GM19395 (cell line): ENCODE measurements around the gene CRISPLD2.
"Not testable (repeated sequence)": the region's sequence is repeated elsewhere in the genome, so short reads cannot be mapped to it uniquely, and the experiment has no call there.

Experiments used
- ATAC-seq: cut with Tn5 transposase; IDR thresholded peaks from one replicate; pipeline ENCODE4 v1.9.1; 2021; ENCODE audit warnings: mild to moderate bottlenecking, moderate library complexity; ENCODE audit not compliant: unreplicated experiment

CRISPLD2 gene

DNA sequence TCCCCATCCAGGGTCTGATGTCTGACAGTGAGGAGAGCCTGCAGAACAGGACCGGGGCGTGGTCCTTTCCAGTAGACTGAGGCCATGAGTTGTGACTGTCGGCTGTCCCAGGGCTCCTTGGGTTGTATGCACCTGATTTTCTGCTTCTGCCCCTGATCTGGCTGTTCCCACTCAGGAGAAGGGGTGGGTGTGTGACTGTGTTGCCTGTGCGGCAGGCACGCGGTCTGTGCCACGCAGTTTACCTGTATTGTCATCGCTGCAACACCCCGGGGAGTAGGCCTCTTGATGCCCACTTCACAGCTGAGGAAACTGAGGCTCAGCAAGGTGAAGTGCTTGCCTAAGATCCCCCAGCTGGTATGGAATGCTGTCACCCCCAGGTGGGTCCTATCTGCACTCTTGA lies 1.4 kb downstream of the CRISPLD2 start:
- ATAC-seq = no peak

DNA sequence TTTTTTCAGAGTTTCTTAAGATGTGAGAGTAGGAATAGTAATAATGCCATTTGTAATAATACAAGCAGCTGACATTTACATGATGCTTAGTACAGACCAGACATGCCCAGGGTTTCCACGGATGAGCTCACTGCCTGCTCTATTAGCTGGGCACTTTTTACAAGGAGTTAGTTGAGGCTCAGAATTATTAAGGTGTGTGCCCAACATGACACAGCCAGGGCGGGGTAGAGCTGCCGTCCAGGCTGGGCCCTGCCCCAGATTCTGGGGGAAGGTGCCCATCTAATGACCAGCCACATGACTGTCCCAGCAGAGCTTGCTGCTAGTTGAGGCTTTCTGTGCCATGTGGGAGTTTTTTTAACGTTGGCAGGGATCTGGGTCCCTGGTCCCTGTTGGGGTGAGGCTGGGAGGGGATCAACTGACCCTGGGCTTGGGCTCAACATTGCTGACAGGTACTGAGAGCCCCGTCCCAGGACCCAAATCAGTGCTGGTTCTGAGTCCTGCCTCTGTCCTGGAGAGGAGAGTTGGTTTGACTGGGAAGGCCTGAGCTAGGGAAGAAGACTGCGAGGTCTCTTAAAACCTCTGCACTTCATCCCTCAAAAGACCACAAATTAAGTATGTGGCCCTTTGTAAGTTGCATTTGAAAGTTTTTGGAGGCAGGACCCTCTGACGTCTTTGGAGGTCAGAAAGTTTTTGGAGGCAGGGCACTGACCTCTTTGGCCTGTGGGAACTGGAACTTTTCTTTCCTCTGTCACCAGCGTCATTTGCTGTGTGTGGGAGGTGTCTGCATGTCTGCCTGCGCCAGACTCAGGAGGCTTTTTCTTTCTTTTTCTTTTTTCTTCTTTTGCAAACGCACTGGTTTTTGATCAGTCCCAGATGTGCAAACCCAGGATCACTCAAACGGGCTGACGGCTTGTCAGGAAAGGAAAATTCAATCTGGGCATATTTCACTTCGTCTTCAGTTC lies 2.2 kb downstream of the CRISPLD2 start:
- ATAC-seq = no peak

- ATAC-seq = no peak
These were observed 3.2 kb downstream of the CRISPLD2 start for GRCh38 chr16:84822990-84823389.

DNA sequence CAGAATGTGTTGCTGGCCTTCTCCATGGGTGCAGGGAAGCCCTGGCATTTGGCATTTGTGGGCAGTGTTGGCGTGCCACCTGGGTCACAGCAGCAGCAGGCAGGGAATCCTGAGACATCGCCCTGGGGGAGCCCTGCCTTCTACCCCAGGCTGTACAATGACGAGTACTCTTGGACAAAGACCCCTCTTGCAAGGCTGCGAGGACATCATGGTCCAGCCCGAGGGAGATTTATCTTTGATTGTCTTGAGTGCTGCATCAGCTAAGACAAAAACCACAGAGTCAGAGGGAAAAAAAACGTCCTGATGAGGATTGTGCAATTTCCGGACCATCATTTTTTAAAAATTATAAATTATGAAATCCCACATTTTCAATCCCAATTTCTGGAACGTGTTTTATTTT lies 3.7 kb downstream of the CRISPLD2 start:
- no peak for ATAC-seq

- no peak for ATAC-seq
These were observed 4.1 kb downstream of the CRISPLD2 start for GRCh38 chr16:84823926-84824325.

DNA sequence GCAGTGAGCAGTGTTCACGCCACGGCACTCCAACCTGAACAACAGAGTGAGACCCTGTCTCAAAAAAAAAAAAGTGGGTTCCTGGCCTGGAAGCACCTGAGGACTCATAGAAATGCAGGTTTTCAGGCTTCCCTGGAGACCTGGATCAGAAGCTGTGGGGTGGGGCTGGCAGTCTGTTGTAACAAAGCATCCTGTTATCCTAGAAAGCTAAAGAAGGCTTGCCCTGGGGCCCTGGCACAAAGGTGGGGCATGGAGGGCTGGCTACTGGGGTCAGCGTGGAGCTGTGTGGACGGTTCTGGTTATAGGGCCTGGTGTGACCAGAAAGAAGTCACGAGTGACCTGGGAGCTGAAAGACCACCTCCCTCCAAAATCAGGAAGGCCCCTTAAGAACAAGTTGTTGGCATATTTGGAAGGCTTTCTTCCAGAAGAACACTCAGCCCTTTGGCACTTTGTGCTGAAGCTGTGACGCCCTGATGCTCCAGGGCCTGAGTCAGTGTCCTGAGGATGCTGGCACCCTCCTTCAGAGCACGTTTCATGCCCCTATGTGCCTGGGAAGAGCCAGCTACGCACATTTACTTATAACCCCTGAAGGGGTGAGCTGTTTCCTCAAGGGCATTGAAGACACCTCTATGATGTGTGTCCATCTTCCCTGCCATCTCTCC lies 6.2 kb downstream of the CRISPLD2 start:
- ATAC-seq = no peak

GRCh38 chr16:84826558-84826941 lies 6.8 kb downstream of the CRISPLD2 start:
- ATAC-seq = no peak

DNA sequence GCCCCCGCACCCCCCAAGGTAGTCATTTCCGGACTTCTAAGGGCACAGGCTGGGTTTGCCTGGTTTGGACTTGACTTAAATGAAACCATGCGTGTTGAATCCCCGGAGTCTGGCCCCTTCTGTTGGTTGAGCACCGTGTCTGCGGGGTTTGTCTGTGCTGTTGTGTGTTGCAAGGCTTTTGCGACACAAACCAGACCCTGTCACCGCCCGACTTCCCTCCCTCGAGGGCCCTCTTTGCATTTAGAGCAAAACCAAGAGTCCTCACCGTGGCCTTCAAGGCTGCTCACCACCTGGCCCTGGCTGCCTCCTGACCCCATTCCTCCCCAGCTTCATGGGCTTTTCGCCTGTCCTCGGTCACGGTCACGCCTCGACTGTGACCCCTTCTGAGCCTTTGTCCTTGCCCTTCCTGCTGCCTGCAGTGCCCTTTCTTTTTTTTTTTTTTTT lies 7.4 kb downstream of the CRISPLD2 start:
- ATAC-seq = no peak

GRCh38 chr16:84827897-84828296 lies 8.1 kb downstream of the CRISPLD2 start:
- no peak for ATAC-seq

DNA sequence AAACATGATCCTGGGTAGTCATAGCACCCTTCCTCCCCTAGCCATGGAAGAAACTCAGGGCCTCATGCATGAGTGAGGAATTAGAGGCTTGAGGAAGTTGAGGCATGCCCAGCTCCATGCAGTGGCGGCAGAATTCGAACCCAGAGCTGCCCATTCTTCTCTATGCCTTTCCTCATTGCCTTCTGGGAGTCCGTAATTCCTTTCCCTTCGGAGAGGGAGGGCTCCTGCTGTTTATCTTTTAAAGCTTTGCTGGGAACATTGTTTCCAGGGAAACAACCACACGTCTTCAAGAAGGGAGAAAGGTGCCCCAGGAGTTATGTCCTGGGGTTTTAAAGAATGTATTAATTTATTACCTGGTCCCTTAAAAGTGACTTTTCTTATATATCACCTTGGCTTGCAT lies 8.5 kb downstream of the CRISPLD2 start:
- ATAC-seq = no peak

DNA sequence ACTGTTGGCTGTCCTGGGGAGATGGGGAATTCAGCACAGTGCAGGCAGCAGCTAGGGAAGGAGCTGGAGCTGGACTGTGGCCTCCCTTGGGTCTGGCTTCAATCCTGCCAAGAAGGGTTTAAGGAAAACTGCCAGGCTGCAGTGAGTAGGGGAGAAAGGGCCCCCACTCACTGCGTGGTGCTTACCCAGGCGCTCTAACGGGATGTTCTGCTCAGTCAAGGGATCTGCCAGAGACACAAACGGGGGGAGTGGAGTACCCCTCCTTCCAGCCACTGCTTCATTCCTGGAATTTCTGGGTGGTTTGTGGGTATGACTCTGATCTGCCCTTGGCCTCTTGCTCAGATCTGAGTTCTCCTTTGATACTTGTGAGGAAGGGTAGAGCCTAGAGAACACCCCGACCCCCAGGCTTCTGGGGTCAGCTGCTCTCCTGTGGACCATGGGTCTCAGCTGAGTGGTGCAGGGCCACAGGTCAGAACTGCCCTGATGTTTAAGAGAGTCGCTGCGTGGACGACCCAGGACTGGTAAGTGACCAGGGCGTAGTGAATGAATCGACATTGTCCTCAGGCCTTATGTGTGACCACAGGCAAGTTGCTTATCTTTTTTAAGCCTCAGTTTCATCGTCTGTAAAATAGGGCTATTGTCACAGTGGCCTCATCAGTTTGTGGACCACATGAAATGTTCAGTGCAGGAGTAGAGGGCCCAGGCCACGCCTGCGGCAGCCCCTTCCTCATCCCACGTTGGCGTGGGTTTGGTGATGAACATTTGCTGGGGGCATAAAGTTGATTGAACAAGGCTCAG lies 9.6 kb downstream of the CRISPLD2 start:
- ATAC-seq = no peak

- no peak for ATAC-seq
These were observed 11.1 kb downstream of the CRISPLD2 start for GRCh38 chr16:84830765-84831384.

DNA sequence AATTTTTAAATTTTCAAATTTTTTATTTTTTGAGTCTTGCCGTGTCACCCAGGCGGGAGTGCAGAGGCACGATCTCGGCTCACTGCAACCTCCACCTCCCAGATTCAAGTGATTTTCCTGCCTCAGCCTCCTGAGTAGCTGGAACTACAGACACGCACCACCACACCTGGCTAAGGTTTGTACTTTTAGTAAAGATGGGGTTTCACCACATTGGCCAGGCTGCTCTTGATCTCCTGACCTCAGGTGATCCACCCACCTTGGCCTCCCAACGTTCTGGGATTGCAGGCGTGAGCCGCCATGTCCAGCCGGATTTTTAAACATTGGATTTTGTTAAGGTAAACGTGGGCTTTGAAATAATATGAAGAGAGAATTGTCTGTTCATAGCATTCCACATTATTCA lies 11.9 kb downstream of the CRISPLD2 start:
- ATAC-seq = not testable (repeated sequence)

DNA sequence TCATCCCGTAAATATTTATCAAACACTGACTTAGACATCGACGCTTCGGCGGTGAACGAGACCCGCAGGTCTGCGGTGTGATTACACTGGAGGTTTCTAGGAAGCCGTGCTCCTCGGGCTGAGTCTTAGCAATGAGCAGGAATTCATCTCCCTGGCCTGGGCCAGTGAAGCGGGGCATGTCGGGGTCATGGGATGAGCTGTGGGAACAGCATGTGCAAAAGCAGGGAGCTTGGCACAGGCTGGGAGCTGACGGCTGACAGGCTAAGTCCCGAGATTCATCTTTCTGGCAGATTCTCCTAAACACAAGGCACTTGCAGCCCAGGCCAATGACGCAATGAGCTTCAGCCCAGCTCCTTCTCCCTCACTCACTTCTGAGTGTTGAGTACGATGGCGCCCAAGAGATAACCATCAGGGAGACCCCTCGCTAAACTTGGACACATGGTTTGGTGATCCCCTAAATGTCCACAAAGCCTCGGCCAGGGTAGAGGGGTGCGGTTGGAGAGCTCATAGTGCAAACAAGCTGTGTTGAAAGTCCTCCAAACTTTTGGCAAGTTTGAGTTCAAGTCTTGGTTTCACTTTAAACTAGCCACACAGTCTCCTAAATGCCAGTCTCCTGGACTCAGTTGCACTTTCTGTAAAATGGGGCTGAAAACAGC lies 12.8 kb downstream of the CRISPLD2 start:
- ATAC-seq = no peak

GRCh38 chr16:84833144-84833500 lies 13.3 kb downstream of the CRISPLD2 start:
- ATAC-seq = no peak

DNA sequence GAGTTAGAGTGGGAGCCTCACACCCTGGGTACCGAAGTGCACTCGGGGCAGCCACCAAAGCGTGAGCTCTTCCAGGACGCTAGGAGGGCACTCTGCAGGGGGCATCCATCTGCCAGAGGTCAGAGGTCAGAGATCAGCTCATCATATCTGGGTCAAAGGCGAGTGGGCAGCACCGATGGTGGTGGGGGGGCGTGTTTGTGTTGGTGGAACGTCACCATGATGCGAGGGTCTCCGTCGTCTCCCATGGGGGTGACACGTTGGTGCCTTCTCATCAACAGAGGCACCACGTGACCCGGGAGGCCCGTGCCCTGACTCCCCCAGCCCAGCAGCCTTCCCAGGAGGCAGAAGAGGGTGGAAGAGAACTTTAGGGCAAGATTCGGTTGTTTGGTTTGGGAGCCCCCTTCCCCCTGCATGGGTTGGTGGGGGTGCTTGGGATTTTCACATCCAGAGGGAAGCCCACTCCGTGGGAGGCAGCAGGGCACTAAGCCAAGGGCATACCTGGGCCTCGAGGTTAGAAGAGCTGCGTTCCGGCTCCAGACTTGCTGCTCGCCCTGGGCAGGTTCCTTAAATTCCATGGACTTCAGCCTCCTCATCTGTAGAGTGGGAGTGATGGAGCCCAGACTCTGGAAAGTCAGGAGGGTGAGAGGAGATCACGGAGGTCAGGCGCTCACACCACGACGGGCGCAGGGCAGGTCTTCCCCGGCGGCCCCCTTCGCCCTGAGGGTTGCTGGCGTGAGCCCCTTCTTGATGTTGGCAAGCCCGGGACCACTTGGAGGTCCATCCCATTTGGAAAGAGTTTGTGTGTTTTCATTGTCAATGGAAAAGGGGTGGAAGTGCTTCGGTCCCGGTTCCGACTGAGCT lies 14.0 kb downstream of the CRISPLD2 start:
- no peak for ATAC-seq

GRCh38 chr16:84834403-84834772 lies 14.6 kb downstream of the CRISPLD2 start:
- ATAC-seq = no peak

- no peak for ATAC-seq
These were observed 16.5 kb downstream of the CRISPLD2 start for GRCh38 chr16:84836234-84836647.

DNA sequence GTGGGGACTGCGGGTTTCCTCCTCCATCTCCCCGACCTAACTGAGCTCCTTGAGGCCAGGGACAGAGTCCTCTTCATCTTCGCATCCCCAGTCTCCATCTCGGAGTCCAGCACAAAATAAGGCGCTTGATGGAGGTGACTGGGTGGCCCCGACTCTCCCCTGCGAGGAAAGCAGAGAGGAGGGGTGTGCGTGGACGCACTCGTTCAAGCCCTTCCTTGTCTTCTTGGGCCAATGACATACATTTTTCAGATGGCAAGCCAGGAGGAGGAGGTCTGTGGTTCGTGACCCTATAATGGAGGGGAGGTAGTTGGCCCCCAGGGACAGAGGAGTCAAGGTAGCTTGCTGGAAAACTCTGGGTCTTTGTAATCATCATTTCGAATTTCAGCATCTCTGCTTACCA lies 17.2 kb downstream of the CRISPLD2 start:
- no peak for ATAC-seq
